Measurements from ENCODE around the gene PHPT1. TPM values are rescaled to one million over a fixed set of nuclear protein-coding genes. Genes with fewer than 3 reads are reported as not detected.
A peak's percentile ranks its signal among the peaks of the same experiment; 100 is the strongest.

PHPT1 gene
- total RNA-seq, 4 donors from 2014 or later: 43.4 to 84.1 (median 53.9) TPM

DNA sequence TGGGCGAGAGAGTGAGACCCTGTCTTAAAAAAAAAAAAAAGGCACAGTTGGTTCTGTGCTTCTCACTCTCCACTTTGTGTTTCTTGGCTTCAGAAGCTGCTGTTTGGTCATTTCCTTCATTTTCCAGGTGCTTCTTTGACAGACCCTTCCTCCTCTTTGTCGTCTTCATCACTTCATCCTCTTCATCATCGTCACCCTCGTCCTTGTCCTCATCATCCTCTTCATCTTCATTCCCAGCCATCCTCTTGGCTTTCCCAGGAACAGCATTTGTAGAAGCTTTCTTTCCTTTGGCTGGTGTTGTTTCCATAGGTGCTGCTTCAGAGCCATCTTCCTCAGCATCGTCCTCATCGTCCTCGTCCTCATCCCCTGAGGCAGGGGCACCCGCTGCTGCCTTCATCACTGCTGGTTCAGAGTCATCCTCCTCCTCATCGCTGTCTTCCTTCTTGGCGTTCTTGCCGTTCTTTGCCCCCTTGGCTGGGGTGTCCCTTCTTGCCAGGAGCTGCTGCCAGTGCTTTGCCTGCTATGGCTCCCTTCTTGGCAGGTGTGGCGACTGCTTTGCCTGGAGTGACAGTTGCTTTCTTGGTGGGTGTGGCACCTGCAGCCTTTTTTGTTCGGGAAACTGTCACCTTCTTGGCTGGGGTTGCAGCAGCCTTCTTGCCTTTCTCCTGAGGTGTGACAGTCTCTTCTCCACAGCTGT, 34.3 kb upstream of the PHPT1 start:
- no peak overlapping the region for H3K27ac ChIP-seq (replicated peaks in 1 of 4)
- 90% methylated on average over 13 of the region's 13 CpGs for WGBS
- DNase-seq (ENCODE audit: extremely low spot score): no peak
- TF ChIP-seq, protein P1, sequence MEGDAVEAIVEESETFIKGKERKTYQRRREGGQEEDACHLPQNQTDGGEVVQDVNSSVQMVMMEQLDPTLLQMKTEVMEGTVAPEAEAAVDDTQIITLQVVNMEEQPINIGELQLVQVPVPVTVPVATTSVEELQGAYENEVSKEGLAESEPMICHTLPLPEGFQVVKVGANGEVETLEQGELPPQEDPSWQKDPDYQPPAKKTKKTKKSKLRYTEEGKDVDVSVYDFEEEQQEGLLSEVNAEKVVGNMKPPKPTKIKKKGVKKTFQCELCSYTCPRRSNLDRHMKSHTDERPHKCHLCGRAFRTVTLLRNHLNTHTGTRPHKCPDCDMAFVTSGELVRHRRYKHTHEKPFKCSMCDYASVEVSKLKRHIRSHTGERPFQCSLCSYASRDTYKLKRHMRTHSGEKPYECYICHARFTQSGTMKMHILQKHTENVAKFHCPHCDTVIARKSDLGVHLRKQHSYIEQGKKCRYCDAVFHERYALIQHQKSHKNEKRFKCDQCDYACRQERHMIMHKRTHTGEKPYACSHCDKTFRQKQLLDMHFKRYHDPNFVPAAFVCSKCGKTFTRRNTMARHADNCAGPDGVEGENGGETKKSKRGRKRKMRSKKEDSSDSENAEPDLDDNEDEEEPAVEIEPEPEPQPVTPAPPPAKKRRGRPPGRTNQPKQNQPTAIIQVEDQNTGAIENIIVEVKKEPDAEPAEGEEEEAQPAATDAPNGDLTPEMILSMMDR (IDR thresholded peaks at IDR 0.05): no peak
- TF ChIP-seq POLR2AphosphoS5 (IDR thresholded peaks at IDR 0.05) (no peak), EP300 (IDR thresholded peaks at IDR 0.05) (no peak), POLR2A (IDR thresholded peaks at IDR 0.05; ENCODE audit: low read depth) (no peak)
- no peak overlapping the region for H3K4me3 ChIP-seq
- H3K4me1 ChIP-seq: peaks cover 5 to 19% (median 14%) of the 10 kb centered on the region in 4 donors
- intact Hi-C loops (cut with DNase I): no loop called here
- no peaks in the 10 kb centered on the region for H3K9me3 ChIP-seq
- peaks cover 0 to 36% (median 27%) of the 10 kb centered on the region in 4 donors for H3K36me3 ChIP-seq
- no peaks in the 10 kb centered on the region for H3K27me3 ChIP-seq

DNA sequence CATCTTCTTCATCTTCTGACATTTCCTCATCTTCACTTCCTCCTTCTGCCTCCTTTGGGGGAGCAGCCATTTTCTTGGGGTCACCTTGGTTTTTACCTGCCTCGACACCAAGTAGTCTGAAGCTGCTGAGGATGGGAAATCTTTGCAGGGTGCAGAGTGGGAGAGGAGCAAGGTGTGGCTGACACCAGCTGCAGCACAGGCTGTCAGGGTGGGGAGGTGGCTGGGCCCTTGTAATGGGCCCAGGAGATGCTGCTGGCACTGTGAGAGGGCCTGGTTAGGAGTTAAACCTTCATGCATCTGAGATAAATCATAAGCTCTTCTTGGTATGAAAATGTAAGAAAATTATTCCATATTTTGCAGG, 33.8 kb upstream of the PHPT1 start:
- intact Hi-C loops (cut with DNase I): no loop called here
- DNase-seq (ENCODE audit: extremely low spot score): no peak
- Histone ChIP-seq H3K4me3 (no peak overlapping the region), H3K27me3 (no peaks in the 10 kb centered on the region), H3K9me3 (no peaks in the 10 kb centered on the region), H3K4me1 (peaks cover 0 to 13% (median 9%) of the 10 kb centered on the region in 4 donors), H3K27ac (replicated peaks in 1 of 4) (no peak overlapping the region), H3K36me3 (peaks cover 0 to 36% (median 27%) of the 10 kb centered on the region in 4 donors)
- no peak for TF ChIP-seq POLR2A (IDR thresholded peaks at IDR 0.05; ENCODE audit: low read depth)
- WGBS: 9% methylated on average over 1 of the region's 1 CpG

DNA sequence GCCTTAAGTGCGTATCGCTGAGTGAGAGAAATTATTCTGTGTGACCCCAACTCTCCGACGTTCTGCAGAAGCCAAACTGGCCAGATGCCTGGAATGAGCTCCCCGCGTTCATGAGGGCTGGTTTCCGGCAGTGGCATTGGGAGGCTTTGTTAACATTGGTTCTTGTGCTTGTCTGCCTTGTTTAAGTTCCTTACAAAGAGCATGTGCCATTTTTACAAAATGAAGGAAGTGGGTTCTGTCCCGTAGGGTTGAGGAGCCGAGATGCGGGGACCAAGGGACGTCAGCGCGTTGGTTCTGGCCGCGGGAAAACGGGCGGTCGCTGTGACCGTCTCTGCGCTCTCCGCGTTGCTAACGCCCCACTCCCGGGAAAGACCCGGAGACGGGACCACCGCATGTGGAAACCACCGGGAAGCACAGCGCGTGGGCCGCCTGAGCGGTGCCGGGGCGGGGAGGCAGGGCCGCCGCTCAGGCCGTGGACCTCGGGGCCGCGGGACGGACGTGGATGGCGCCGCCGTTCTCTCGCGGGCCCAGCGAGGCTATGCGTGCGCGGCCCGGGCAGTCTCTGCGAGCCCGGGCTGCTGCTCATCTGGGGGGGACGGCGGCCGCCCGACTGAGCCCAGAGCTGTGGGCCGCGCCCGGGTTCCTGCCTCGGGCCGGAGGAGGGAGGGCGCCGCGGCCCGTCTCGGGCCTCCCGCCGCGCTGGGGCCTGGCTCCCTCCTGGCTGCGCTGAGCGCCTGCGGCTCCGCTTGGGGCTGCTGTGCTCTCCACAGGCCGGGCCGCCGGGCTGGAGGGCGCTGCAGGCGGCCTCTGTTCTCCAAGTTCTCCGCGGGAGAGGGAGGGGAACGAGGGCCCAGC, 28.0 kb upstream of the PHPT1 start:
- peak overlapping the region in 2 of 4 donors; percentile 39 to 53 for H3K27ac ChIP-seq (replicated peaks in 1 of 4)
- H3K36me3 ChIP-seq: peaks cover 25 to 37% (median 36%) of the 10 kb centered on the region in 4 donors
- H3K27me3 ChIP-seq: no peaks in the 10 kb centered on the region
- 42% methylated on average over 21 of the region's 83 CpGs for WGBS
- H3K9me3 ChIP-seq: no peaks in the 10 kb centered on the region
- intact Hi-C loops (cut with DNase I): no loop called here
- peak overlapping the region; percentile 48 to 56 (median 51) for H3K4me3 ChIP-seq
- TF ChIP-seq, protein P1 (IDR thresholded peaks at IDR 0.05): no peak
- TF ChIP-seq EP300 (IDR thresholded peaks at IDR 0.05) (no peak), POLR2A (IDR thresholded peaks at IDR 0.05; ENCODE audit: low read depth) (no peak), POLR2AphosphoS5 (IDR thresholded peaks at IDR 0.05) (no peak)
- no peak for DNase-seq (ENCODE audit: extremely low spot score)
- H3K4me1 ChIP-seq: peaks cover 10 to 20% (median 18%) of the 10 kb centered on the region in 4 donors

GRCh38 chr9:136821826-136822544, 27.2 kb upstream of the PHPT1 start:
- 84% methylated on average over 32 of the region's 42 CpGs for WGBS
- intact Hi-C loops (cut with DNase I): no loop called here

More at GRCh38 chr9:136821826-136822544, 27.2 kb upstream of the PHPT1 start:
- Histone ChIP-seq H3K9me3 (no peaks in the 10 kb centered on the region), H3K4me1 (peaks cover 10 to 20% (median 18%) of the 10 kb centered on the region in 4 donors), H3K4me3 (peak overlapping the region; percentile 48 to 56 (median 51)), H3K36me3 (peaks cover 25 to 44% (median 44%) of the 10 kb centered on the region in 4 donors), H3K27ac (replicated peaks in 1 of 4) (peak overlapping the region in 2 of 4 donors; percentile 39 to 53), H3K27me3 (no peaks in the 10 kb centered on the region)
- DNase-seq (ENCODE audit: extremely low spot score): no peak
- TF ChIP-seq, protein P1 (IDR thresholded peaks at IDR 0.05): no peak
- no peak for TF ChIP-seq POLR2AphosphoS5 (IDR thresholded peaks at IDR 0.05)
- TF ChIP-seq POLR2A (IDR thresholded peaks at IDR 0.05; ENCODE audit: low read depth): no peak
- TF ChIP-seq EP300 (IDR thresholded peaks at IDR 0.05): no peak
